Measurements from ENCODE around the gene SLC26A11.
"Not testable (repeated sequence)": the region's sequence is repeated elsewhere in the genome, so short reads cannot be mapped to it uniquely, and the experiment has no call there.

Gene SLC26A11

GRCh38 chr17:80195671-80196529 lies 24.3 kb upstream of the SLC26A11 start:
- DNase-seq (ENCODE audit: low read depth, low spot score) = peak; percentile 69

GRCh38 chr17:80196652-80197051 lies 23.6 kb upstream of the SLC26A11 start:
- no peak for DNase-seq (ENCODE audit: low read depth, low spot score)

GRCh38 chr17:80198144-80198661 lies 22.0 kb upstream of the SLC26A11 start:
- peak; percentile 84 for DNase-seq (ENCODE audit: low read depth, low spot score)

- DNase-seq (ENCODE audit: low read depth, low spot score) = not testable (repeated sequence)
These were observed 20.9 kb upstream of the SLC26A11 start for GRCh38 chr17:80199295-80199694.

- DNase-seq (ENCODE audit: low read depth, low spot score) = no peak
These were observed 18.8 kb upstream of the SLC26A11 start for GRCh38 chr17:80201446-80201845.

GRCh38 chr17:80202197-80202596 lies 18.0 kb upstream of the SLC26A11 start:
- DNase-seq (ENCODE audit: low read depth, low spot score) = no peak

GRCh38 chr17:80203471-80203963 lies 16.7 kb upstream of the SLC26A11 start:
- DNase-seq (ENCODE audit: low read depth, low spot score) = no peak

GRCh38 chr17:80204626-80205468 lies 15.4 kb upstream of the SLC26A11 start:
- DNase-seq (ENCODE audit: low read depth, low spot score) = no peak

GRCh38 chr17:80205811-80206210 lies 14.4 kb upstream of the SLC26A11 start:
- DNase-seq (ENCODE audit: low read depth, low spot score) = no peak

- no peak for DNase-seq (ENCODE audit: low read depth, low spot score)
These were observed 12.2 kb upstream of the SLC26A11 start for GRCh38 chr17:80208050-80208449.

- DNase-seq (ENCODE audit: low read depth, low spot score) = no peak
These were observed 10.5 kb upstream of the SLC26A11 start for GRCh38 chr17:80209765-80210164.

- DNase-seq (ENCODE audit: low read depth, low spot score) = no peak
These were observed 9.7 kb upstream of the SLC26A11 start for GRCh38 chr17:80210348-80211108.

GRCh38 chr17:80212109-80212508 lies 8.1 kb upstream of the SLC26A11 start:
- DNase-seq (ENCODE audit: low read depth, low spot score) = no peak

- no peak for DNase-seq (ENCODE audit: low read depth, low spot score)
These were observed 7.7 kb upstream of the SLC26A11 start for GRCh38 chr17:80212511-80212910.

GRCh38 chr17:80212962-80213642 lies 7.1 kb upstream of the SLC26A11 start:
- DNase-seq (ENCODE audit: low read depth, low spot score) = no peak

- no peak for DNase-seq (ENCODE audit: low read depth, low spot score)
These were observed 6.6 kb upstream of the SLC26A11 start for GRCh38 chr17:80213643-80213975.

- DNase-seq (ENCODE audit: low read depth, low spot score) = no peak
These were observed 6.0 kb upstream of the SLC26A11 start for GRCh38 chr17:80214012-80214877.

GRCh38 chr17:80214878-80215210 lies 5.4 kb upstream of the SLC26A11 start:
- no peak for DNase-seq (ENCODE audit: low read depth, low spot score)

- DNase-seq (ENCODE audit: low read depth, low spot score) = no peak
These were observed 3.5 kb upstream of the SLC26A11 start for GRCh38 chr17:80216473-80217456.

Data from ELF-1 (cell line).